Tibial artery (tissue), 4 donors: ENCODE data around the gene SLC10A6.
"Not testable (repeated sequence)": the region's sequence is repeated elsewhere in the genome, so short reads cannot be mapped to it uniquely, and the experiment has no call there.

ENCODE experiments used
- DNase-seq, 2 donors: peaks; one replicate each; pipeline ENCODE4 v3.0.0-alpha.2; 2019
- H3K27ac ChIP-seq, 2 donors: fragments of 200-600 bp; sonication (generic) in 1 of 2; 1 replicate in 1 of 2; 2 replicates in 1 of 2; pipeline ENCODE4 v1.5.1; 2018 to 2019; ENCODE audit warnings: mild to moderate bottlenecking in 1 of 2
- H3K27me3 ChIP-seq, 2 donors: fragments of 200-600 bp; sonication (generic) in 1 of 2; one replicate each; pipeline versions ENCODE4 v1.5.1 to v1.6.0; 2016 to 2019
- H3K36me3 ChIP-seq, 3 donors: fragments of 200-600 bp; sonication (generic) in 2 of 3; one replicate each; pipeline ENCODE4 v1.5.1; 2016 to 2019; ENCODE audit warnings: mild to moderate bottlenecking in 2 of 3
- H3K4me1 ChIP-seq, 4 donors: fragments of 200-600 bp; sonication (generic) in 2 of 4; 1 replicate in 3 of 4; 2 replicates in 1 of 4; pipeline ENCODE4 v1.5.1; 2016 to 2019
- H3K4me3 ChIP-seq, 2 donors: fragments of 200-600 bp; sonication (generic) in 1 of 2; 1 replicate in 1 of 2; 2 replicates in 1 of 2; pipeline ENCODE4 v1.5.1; 2018 to 2019; ENCODE audit warnings: mild to moderate bottlenecking in 2 of 2
- H3K9me3 ChIP-seq, 3 donors: fragments of 200-600 bp; sonication (generic) in 1 of 3; one replicate each; pipeline ENCODE4 v1.5.1; 2016 to 2019
- CTCF ChIP-seq, 2 experiments: fragments of 200-600 bp in 1 of 2; fragments of 450-650 bp in 1 of 2; IDR thresholded peaks; one replicate each; pipeline ENCODE4 v1.5.1; 2017 to 2019; ENCODE audit warnings: antibody characterized with exemption in 2 of 2, mild to moderate bottlenecking in 1 of 2, moderate library complexity in 1 of 2
- intact Hi-C: fragments of 100-400 bp; cut with DNase I; formaldehyde crosslinking; loops from one replicate; pipeline ENCODE4 v1.15.0; 2023; ENCODE audit warnings: low total_unique reads

SLC10A6 gene

GRCh38 chr4:86878640-86879039 is 29.5 kb upstream of the SLC10A6 start:
- Histone ChIP-seq H3K4me1 (no peaks in the 10 kb centered on the region), H3K9me3 (peaks cover 0 to 17% (median 12%) of the 10 kb centered on the region in 3 donors), H3K36me3 (no peaks in the 10 kb centered on the region), H3K4me3 (no peak overlapping the region), H3K27ac (no peak overlapping the region), H3K27me3 (no peaks in the 10 kb centered on the region)
- no peak for DNase-seq
- no peak for TF ChIP-seq CTCF (IDR thresholded peaks at IDR 0.05)
- intact Hi-C loops, result no loop called here

GRCh38 chr4:86876894-86877685 is 27.9 kb upstream of the SLC10A6 start:
- no peak for TF ChIP-seq CTCF (IDR thresholded peaks at IDR 0.05)
- no peaks in the 10 kb centered on the region for H3K4me1 ChIP-seq
- DNase-seq, result no peak
- H3K27me3 ChIP-seq, result no peaks in the 10 kb centered on the region
- intact Hi-C loops, result no loop called here
- H3K36me3 ChIP-seq, result no peaks in the 10 kb centered on the region
- no peak overlapping the region for H3K27ac ChIP-seq
- H3K4me3 ChIP-seq, result no peak overlapping the region
- peaks cover 0 to 17% (median 12%) of the 10 kb centered on the region in 3 donors for H3K9me3 ChIP-seq

GRCh38 chr4:86875436-86875835 is 26.3 kb upstream of the SLC10A6 start:
- H3K27me3 ChIP-seq, DNase-seq, intact Hi-C loops, H3K4me1 ChIP-seq, H3K4me3 ChIP-seq, H3K36me3 ChIP-seq, H3K27ac ChIP-seq: not testable (repeated sequence)
- H3K9me3 ChIP-seq, result peaks cover 0 to 17% (median 12%) of the 10 kb centered on the region in 3 donors

- Histone ChIP-seq H3K4me1 (no peaks in the 10 kb centered on the region), H3K27me3 (no peaks in the 10 kb centered on the region), H3K9me3 (no peaks in the 10 kb centered on the region), H3K36me3 (no peaks in the 10 kb centered on the region), H3K27ac (no peak overlapping the region), H3K4me3 (no peak overlapping the region)
- intact Hi-C loops, result no loop called here
- no peak for DNase-seq
- no peak for TF ChIP-seq CTCF (IDR thresholded peaks at IDR 0.05)
Measured at GRCh38 chr4:86872135-86872534, 23.0 kb upstream of the SLC10A6 start.

- Histone ChIP-seq H3K4me1 (no peaks in the 10 kb centered on the region), H3K27ac (no peak overlapping the region), H3K9me3 (no peaks in the 10 kb centered on the region), H3K4me3 (no peak overlapping the region), H3K36me3 (no peaks in the 10 kb centered on the region), H3K27me3 (no peaks in the 10 kb centered on the region)
- no peak for TF ChIP-seq CTCF (IDR thresholded peaks at IDR 0.05)
- intact Hi-C loops, result no loop called here
- no peak for DNase-seq
Measured at GRCh38 chr4:86870442-86871069, 21.4 kb upstream of the SLC10A6 start.

GRCh38 chr4:86857341-86858052 is 8.3 kb upstream of the SLC10A6 start:
- no peak overlapping the region for H3K27ac ChIP-seq
- no peak overlapping the region for H3K4me3 ChIP-seq
- H3K27me3 ChIP-seq, result no peaks in the 10 kb centered on the region
- TF ChIP-seq CTCF (IDR thresholded peaks at IDR 0.05), result no peak
- intact Hi-C loops, result no loop called here
- no peaks in the 10 kb centered on the region for H3K9me3 ChIP-seq
- no peaks in the 10 kb centered on the region for H3K36me3 ChIP-seq
- H3K4me1 ChIP-seq, result no peaks in the 10 kb centered on the region
- no peak for DNase-seq
